ENCODE results near the gene PRRG2.

Gene PRRG2

GRCh38 chr19:49581007-49581508 is at the start of gene PRRG2:
PRRG2 (plus strand) TSS chr19:49581316; CDS start chr19:49583220, 1,904 bp downstream.
- TF ChIP-seq RAD21 (IDR thresholded peaks at IDR 0.05; ENCODE audit: low read depth) (no peak), MAX (IDR thresholded peaks at IDR 0.05) (no peak), TAF1 (IDR thresholded peaks at IDR 0.05; ENCODE audit: low read depth) (no peak), YY1 (IDR thresholded peaks at IDR 0.05; ENCODE audit: low read depth) (no peak), NFIC (IDR thresholded peaks at IDR 0.05) (no peak), CEBPB (IDR thresholded peaks at IDR 0.05) (no peak), FOXM1 (IDR thresholded peaks at IDR 0.05; ENCODE audit: borderline replicate concordance, low read depth) (no peak), TEAD4 (IDR thresholded peaks at IDR 0.05) (no peak), EP300 (IDR thresholded peaks at IDR 0.05; ENCODE audit: borderline replicate concordance) (no peak), USF1 (IDR thresholded peaks at IDR 0.05) (no peak)

- TF ChIP-seq CREB1 (IDR thresholded peaks at IDR 0.05; ENCODE audit: low read depth) = 0 out of 2 replicates have a peak, but pooled peaks have one; percentile 14
- no peak for TF ChIP-seq NFIC (IDR thresholded peaks at IDR 0.05)
- no peak for TF ChIP-seq RAD21 (IDR thresholded peaks at IDR 0.05; ENCODE audit: low read depth)
- TF ChIP-seq EP300 (IDR thresholded peaks at IDR 0.05; ENCODE audit: borderline replicate concordance) = 0 out of 2 replicates have a peak, but pooled peaks have one; percentile 31
- TF ChIP-seq TEAD4 (IDR thresholded peaks at IDR 0.05) = no peak
- peak; percentile 91; the same call in 1 of the 2 replicates for TF ChIP-seq ZBTB7A (IDR thresholded peaks at IDR 0.05; ENCODE audit: low read depth)
- peak; percentile 97 for TF ChIP-seq MAX (IDR thresholded peaks at IDR 0.05)
- no peak for TF ChIP-seq CEBPB (IDR thresholded peaks at IDR 0.05)
- TF ChIP-seq FOXM1 (IDR thresholded peaks at IDR 0.05; ENCODE audit: borderline replicate concordance, low read depth) = no peak
- no peak for TF ChIP-seq REST (IDR thresholded peaks at IDR 0.05; ENCODE audit: low read depth)
- peak; percentile 85 for TF ChIP-seq USF1 (IDR thresholded peaks at IDR 0.05)
- 0 out of 2 replicates have a peak, but pooled peaks have one; percentile 12 for TF ChIP-seq YY1 (IDR thresholded peaks at IDR 0.05; ENCODE audit: low read depth)
- 0 out of 2 replicates have a peak, but pooled peaks have one; percentile 18 for TF ChIP-seq TAF1 (IDR thresholded peaks at IDR 0.05; ENCODE audit: low read depth)
- TF ChIP-seq TCF12 (IDR thresholded peaks at IDR 0.05; ENCODE audit: low read depth) = peak; percentile 55; the same call in 1 of the 2 replicates
- peak; percentile 38; the same call in 1 of the 2 replicates for TF ChIP-seq EGR1 (IDR thresholded peaks at IDR 0.05)
These were observed 47.3 kb upstream of the PRRG2 start for GRCh38 chr19:49533551-49534488.

GRCh38 chr19:49534632-49535385 is 46.3 kb upstream of the PRRG2 start:
- TF ChIP-seq EGR1 (IDR thresholded peaks at IDR 0.05) (no peak), TAF1 (IDR thresholded peaks at IDR 0.05; ENCODE audit: low read depth) (no peak), CEBPB (IDR thresholded peaks at IDR 0.05) (no peak), USF1 (IDR thresholded peaks at IDR 0.05) (no peak), RAD21 (IDR thresholded peaks at IDR 0.05; ENCODE audit: low read depth) (no peak), REST (IDR thresholded peaks at IDR 0.05; ENCODE audit: low read depth) (no peak), TCF12 (IDR thresholded peaks at IDR 0.05; ENCODE audit: low read depth) (no peak), YY1 (IDR thresholded peaks at IDR 0.05; ENCODE audit: low read depth) (no peak), MAX (IDR thresholded peaks at IDR 0.05) (no peak), CREB1 (IDR thresholded peaks at IDR 0.05; ENCODE audit: low read depth) (no peak), NFIC (IDR thresholded peaks at IDR 0.05) (no peak), TEAD4 (IDR thresholded peaks at IDR 0.05) (no peak), EP300 (IDR thresholded peaks at IDR 0.05; ENCODE audit: borderline replicate concordance) (no peak)
